Glutamatergic neuron (in vitro differentiated cells): Measurements from ENCODE around the gene KIAA1958. TPM values are rescaled to one million over a fixed set of nuclear protein-coding genes. Genes with fewer than 3 reads are reported as not detected.
A peak's percentile ranks its signal among the peaks of the same experiment; 100 is the strongest.

Experiments used
- DNase-seq: peaks from one replicate; pipeline ENCODE4 v3.0.0; 2022
- H3K27ac Mint-ChIP-seq: one replicate; pipeline ENCODE4 v1.8.0; 2020; ENCODE audit warnings: mild to moderate bottlenecking, mixed read lengths, inconsistent platforms; ENCODE audit not compliant: unreplicated experiment
- H3K27me3 Mint-ChIP-seq: one replicate; pipeline ENCODE4 v1.8.0; 2020; ENCODE audit warnings: mild to moderate bottlenecking, moderate library complexity, mixed read lengths, inconsistent platforms; ENCODE audit not compliant: unreplicated experiment
- H3K36me3 Mint-ChIP-seq: one replicate; pipeline ENCODE4 v1.8.0; 2020; ENCODE audit warnings: mild to moderate bottlenecking, mixed read lengths, inconsistent platforms; ENCODE audit not compliant: unreplicated experiment
- H3K4me1 Mint-ChIP-seq: one replicate; pipeline ENCODE4 v1.8.0; 2020; ENCODE audit warnings: mild to moderate bottlenecking, low read depth, mixed read lengths, inconsistent platforms; ENCODE audit not compliant: unreplicated experiment
- H3K4me3 Mint-ChIP-seq: one replicate; pipeline ENCODE4 v1.8.0; 2020; ENCODE audit warnings: mild to moderate bottlenecking, mixed read lengths, inconsistent platforms; ENCODE audit not compliant: unreplicated experiment
- H3K9me3 Mint-ChIP-seq: one replicate; pipeline ENCODE4 v1.8.0; 2020; ENCODE audit warnings: mild to moderate bottlenecking, moderate library complexity, mixed read lengths, inconsistent platforms; ENCODE audit not compliant: unreplicated experiment
- total RNA-seq: library from RNA; stranded (reverse); fragmentation: NEBNext Ultra II Directional; extraction: Animal tissue kit (Norgen Biotek cat#: 25700); gene quantifications from one replicate; pipeline ENCODE4 v1.2.1, GENCODE V29; 2021; ENCODE audit not compliant: unreplicated experiment
- TF ChIP-seq, protein P1 (sequence below): fragments of 200-600 bp; sonication (generic); IDR thresholded peaks from one replicate; pipeline ENCODE4 v1.5.0; 2021; ENCODE audit not compliant: partially characterized antibody, unreplicated experiment

Gene KIAA1958
- total RNA-seq, 1 donor from 2014 or later, result 48.6 TPM

DNA sequence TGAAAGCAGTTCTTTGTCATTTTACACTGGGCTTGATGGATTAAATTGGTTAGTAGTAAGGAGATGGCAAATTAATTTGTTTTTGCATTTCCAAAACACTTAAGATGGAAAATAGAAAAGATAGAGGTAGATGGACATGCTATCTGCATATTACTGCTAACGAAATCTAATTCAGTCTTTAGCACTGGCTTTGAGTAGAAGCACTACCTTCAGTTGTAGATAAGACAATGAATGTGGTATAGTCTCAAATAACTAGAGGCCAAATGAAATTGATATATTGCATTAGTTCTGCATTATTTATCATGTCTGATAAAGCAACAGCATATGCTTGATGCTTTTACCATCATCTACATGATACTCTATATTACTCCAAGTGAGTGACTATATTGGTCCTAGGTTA lies 33.4 kb downstream of the KIAA1958 start:
- H3K9me3 Mint-ChIP-seq, result peaks cover 11% of the 10 kb centered on the region
- DNase-seq, result no peak
- TF ChIP-seq, protein P1, sequence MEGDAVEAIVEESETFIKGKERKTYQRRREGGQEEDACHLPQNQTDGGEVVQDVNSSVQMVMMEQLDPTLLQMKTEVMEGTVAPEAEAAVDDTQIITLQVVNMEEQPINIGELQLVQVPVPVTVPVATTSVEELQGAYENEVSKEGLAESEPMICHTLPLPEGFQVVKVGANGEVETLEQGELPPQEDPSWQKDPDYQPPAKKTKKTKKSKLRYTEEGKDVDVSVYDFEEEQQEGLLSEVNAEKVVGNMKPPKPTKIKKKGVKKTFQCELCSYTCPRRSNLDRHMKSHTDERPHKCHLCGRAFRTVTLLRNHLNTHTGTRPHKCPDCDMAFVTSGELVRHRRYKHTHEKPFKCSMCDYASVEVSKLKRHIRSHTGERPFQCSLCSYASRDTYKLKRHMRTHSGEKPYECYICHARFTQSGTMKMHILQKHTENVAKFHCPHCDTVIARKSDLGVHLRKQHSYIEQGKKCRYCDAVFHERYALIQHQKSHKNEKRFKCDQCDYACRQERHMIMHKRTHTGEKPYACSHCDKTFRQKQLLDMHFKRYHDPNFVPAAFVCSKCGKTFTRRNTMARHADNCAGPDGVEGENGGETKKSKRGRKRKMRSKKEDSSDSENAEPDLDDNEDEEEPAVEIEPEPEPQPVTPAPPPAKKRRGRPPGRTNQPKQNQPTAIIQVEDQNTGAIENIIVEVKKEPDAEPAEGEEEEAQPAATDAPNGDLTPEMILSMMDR, result no peak
- peak overlapping the region; percentile 74 for H3K4me3 Mint-ChIP-seq
- no peaks in the 10 kb centered on the region for H3K36me3 Mint-ChIP-seq
- peak overlapping the region; percentile 96 for H3K27ac Mint-ChIP-seq
- H3K4me1 Mint-ChIP-seq, result peaks cover 53% of the 10 kb centered on the region
- peaks cover 11% of the 10 kb centered on the region for H3K27me3 Mint-ChIP-seq

DNA sequence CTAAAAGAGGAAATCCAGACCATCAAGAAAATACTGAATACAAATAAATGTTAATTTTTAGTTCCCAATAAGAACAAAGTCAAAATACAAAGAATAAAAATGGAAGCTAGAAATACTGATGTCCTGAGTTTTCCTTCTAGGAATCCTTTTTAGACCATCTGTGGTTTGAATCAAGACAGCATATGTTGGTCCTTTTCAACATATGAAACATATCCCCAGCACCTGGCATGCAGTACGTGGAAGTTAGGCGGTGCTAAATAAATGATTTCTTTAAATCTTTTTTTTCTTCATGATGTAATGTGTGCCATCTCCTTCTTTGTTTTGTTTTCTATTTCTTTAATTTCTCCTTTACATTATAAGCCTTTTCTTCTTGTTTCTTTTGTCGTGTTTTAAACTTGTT lies 34.0 kb downstream of the KIAA1958 start:
- peaks cover 11% of the 10 kb centered on the region for H3K27me3 Mint-ChIP-seq

DNA sequence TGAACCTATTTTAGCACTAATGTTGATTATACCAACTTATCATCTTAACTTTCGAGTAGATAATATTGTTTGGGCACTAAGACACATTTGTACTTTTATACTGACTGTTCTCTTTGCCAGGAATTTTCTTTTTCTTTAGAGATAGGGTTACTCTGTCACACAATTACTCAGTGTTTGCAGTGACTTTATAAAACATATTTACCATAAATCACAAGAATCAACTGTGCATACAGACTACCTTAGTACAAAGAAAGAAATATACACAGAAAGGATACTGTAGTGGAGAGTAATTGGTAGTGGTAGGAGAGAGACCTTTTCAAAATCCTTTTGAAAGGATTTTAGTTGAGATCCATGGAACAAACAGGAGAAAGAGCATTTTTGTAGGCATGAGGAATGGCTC lies 40.3 kb downstream of the KIAA1958 start:
- H3K36me3 Mint-ChIP-seq, result no peaks in the 10 kb centered on the region
- peaks cover 29% of the 10 kb centered on the region for H3K4me1 Mint-ChIP-seq
- no peaks in the 10 kb centered on the region for H3K9me3 Mint-ChIP-seq
- TF ChIP-seq, protein P1, result no peak
- H3K27ac Mint-ChIP-seq, result no peak overlapping the region
- H3K27me3 Mint-ChIP-seq, result peaks cover 2% of the 10 kb centered on the region
- DNase-seq, result no peak
- H3K4me3 Mint-ChIP-seq, result no peak overlapping the region

More for the DNA sequence above, 34.0 kb downstream of the KIAA1958 start:
- Mint-ChIP-seq H3K27ac (peak overlapping the region; percentile 96), H3K4me1 (peaks cover 56% of the 10 kb centered on the region), H3K4me3 (peak overlapping the region; percentile 74), H3K9me3 (peaks cover 11% of the 10 kb centered on the region), H3K36me3 (no peaks in the 10 kb centered on the region)
- TF ChIP-seq, protein P1, result no peak
- DNase-seq, result no peak

DNA sequence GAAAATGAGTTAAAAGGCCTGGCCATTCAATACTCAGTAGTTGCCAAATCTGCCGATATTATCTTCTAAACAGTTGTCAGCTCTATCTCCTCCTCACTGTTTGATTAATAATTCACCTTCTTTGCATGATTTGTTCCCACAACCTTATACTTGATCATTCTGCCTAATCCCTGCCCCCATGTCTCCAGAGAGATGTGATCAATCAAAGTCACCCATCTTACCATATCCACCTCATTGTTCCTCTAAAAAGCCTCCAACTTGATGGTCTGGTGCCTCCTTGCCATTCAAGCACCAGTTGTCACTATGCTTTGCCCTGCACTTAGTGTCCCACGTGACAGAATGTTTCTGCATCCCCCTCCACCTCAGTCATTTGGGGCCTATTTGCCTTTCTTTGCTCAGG lies 41.3 kb downstream of the KIAA1958 start:
- no peaks in the 10 kb centered on the region for H3K27me3 Mint-ChIP-seq
- H3K27ac Mint-ChIP-seq, result no peak overlapping the region
- no peak for DNase-seq
- H3K4me1 Mint-ChIP-seq, result peaks cover 26% of the 10 kb centered on the region
- H3K4me3 Mint-ChIP-seq, result no peak overlapping the region
- TF ChIP-seq, protein P1, result no peak
- H3K36me3 Mint-ChIP-seq, result no peaks in the 10 kb centered on the region
- H3K9me3 Mint-ChIP-seq, result no peaks in the 10 kb centered on the region

DNA sequence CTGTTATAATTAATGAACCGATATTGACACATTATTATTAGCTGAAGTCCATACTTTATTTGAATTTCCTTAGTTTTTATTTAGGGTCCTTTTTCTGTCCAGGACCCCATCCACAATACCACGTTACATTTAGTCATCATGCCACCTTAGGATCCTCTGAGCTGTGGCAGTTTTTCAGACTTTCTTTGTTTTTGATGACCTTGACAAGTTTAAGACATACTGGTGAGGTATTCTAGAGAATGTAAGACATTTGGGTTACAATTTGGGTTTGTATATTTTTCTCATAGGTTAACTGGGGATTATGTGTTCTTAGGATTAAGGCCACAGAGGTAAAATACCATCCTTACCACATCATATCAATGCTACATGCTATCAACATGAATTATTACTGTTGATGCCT lies 42.7 kb downstream of the KIAA1958 start:
- Mint-ChIP-seq H3K27me3 (no peaks in the 10 kb centered on the region), H3K27ac (no peak overlapping the region), H3K4me1 (peaks cover 19% of the 10 kb centered on the region), H3K4me3 (no peak overlapping the region), H3K9me3 (no peaks in the 10 kb centered on the region), H3K36me3 (no peaks in the 10 kb centered on the region)
- TF ChIP-seq, protein P1, result no peak
- DNase-seq, result no peak
